Mesenchymal stem cell (in vitro differentiated cells and primary cell): ENCODE measurements around the gene SPG11.
A peak's percentile ranks its signal among the peaks of the same experiment; 100 is the strongest.

ENCODE experiments used
- DNase-seq: peaks from one replicate; pipeline ENCODE4 v3.0.0-alpha.2; 2013
- H2AFZ ChIP-seq: one replicate; pipeline ENCODE4 v1.6.1; 2013; ENCODE audit warnings: low read depth, mild to moderate bottlenecking, control low read depth, inconsistent platforms, low read length, moderate library complexity
- H2AK5ac ChIP-seq: 2 replicates; pipeline ENCODE4 v1.6.1; 2013; ENCODE audit warnings: low read length, moderate library complexity, mild to moderate bottlenecking, inconsistent platforms; ENCODE audit not compliant: severe bottlenecking
- H2BK120ac ChIP-seq: one replicate; pipeline ENCODE4 v1.6.1; 2013; ENCODE audit warnings: low read depth, mild to moderate bottlenecking, inconsistent platforms, low read length, moderate library complexity
- H2BK12ac ChIP-seq, 2 experiments: one replicate each; pipeline ENCODE4 v1.6.1; 2013; ENCODE audit warnings: inconsistent platforms in 2 of 2, low read length in 2 of 2, mild to moderate bottlenecking in 2 of 2, moderate library complexity in 2 of 2, control low read depth in 1 of 2
- H2BK15ac ChIP-seq: one replicate; pipeline ENCODE4 v1.6.1; 2013; ENCODE audit warnings: mild to moderate bottlenecking, low read depth, inconsistent platforms; ENCODE audit not compliant: poor library complexity, severe bottlenecking
- H2BK5ac ChIP-seq: 2 replicates; pipeline ENCODE4 v1.6.1; 2013; ENCODE audit warnings: low read depth, mild to moderate bottlenecking, low read length, control low read depth, inconsistent platforms; ENCODE audit not compliant: poor library complexity, severe bottlenecking
- H3K14ac ChIP-seq, 2 experiments: one replicate each; pipeline ENCODE4 v1.6.1; 2013; ENCODE audit warnings: inconsistent platforms in 2 of 2, low read length in 2 of 2, control low read depth in 1 of 2, mild to moderate bottlenecking in 1 of 2, moderate library complexity in 1 of 2
- H3K18ac ChIP-seq, 2 experiments: one replicate each; pipeline ENCODE4 v1.6.1; 2013; ENCODE audit warnings: inconsistent platforms in 2 of 2, low read length in 2 of 2, control low read depth in 1 of 2, low read depth in 1 of 2, mild to moderate bottlenecking in 1 of 2
- H3K23ac ChIP-seq, 2 experiments: one replicate each; pipeline ENCODE4 v1.6.1; 2013; ENCODE audit warnings: inconsistent platforms in 2 of 2, low read length in 2 of 2, mild to moderate bottlenecking in 2 of 2, moderate library complexity in 2 of 2, control low read depth in 1 of 2
- H3K27ac ChIP-seq: 2 replicates; pipeline ENCODE4 v1.5.1; 2013; ENCODE audit warnings: mild to moderate bottlenecking, moderate library complexity, low read length, control low read depth, inconsistent platforms; ENCODE audit not compliant: poor library complexity, severe bottlenecking
- H3K27me3 ChIP-seq, 2 experiments: 2 replicates each; pipeline versions ENCODE4 v1.6.1 to v1.7.0; 2013; ENCODE audit warnings: low read length in 2 of 2, mild to moderate bottlenecking in 2 of 2, moderate library complexity in 2 of 2, control low read depth in 1 of 2, inconsistent platforms in 1 of 2; ENCODE audit not compliant: control insufficient read depth in 1 of 2, insufficient read depth in 1 of 2
- H3K36me3 ChIP-seq, 2 experiments: 2 replicates each; pipeline versions ENCODE4 v1.6.1 to v1.7.0; 2013; ENCODE audit warnings: low read length in 2 of 2, control low read depth in 1 of 2, inconsistent platforms in 1 of 2, low read depth in 1 of 2, mild to moderate bottlenecking in 1 of 2; ENCODE audit not compliant: insufficient read depth in 2 of 2, control insufficient read depth in 1 of 2
- H3K4ac ChIP-seq, 2 experiments: one replicate each; pipeline ENCODE4 v1.6.1; 2013; ENCODE audit warnings: inconsistent platforms in 2 of 2, low read length in 2 of 2, mild to moderate bottlenecking in 2 of 2, moderate library complexity in 2 of 2, control low read depth in 1 of 2, low read depth in 1 of 2
- H3K4me1 ChIP-seq: 2 replicates; pipeline ENCODE4 v1.6.1; 2013; ENCODE audit warnings: low read depth, low read length, control low read depth; ENCODE audit not compliant: control insufficient read depth, insufficient read depth
- H3K4me2 ChIP-seq: 2 replicates; pipeline ENCODE4 v1.6.1; 2013; ENCODE audit warnings: low read length, mild to moderate bottlenecking, inconsistent platforms; ENCODE audit not compliant: poor library complexity, severe bottlenecking
- H3K4me3 ChIP-seq, 2 experiments: 2 replicates each; pipeline versions ENCODE4 v1.5.1 to v1.7.0; 2013; ENCODE audit warnings: low read length in 2 of 2, mild to moderate bottlenecking in 2 of 2, control low read depth in 1 of 2, low read depth in 1 of 2; ENCODE audit not compliant: insufficient read depth in 1 of 2
- H3K79me1 ChIP-seq: replicated peaks from 2 replicates; pipeline ENCODE4 v1.6.1; 2013; ENCODE audit warnings: mild to moderate bottlenecking, control low read depth, low read length, inconsistent platforms; ENCODE audit not compliant: poor library complexity, severe bottlenecking
- H3K9ac ChIP-seq: 2 replicates; pipeline ENCODE4 v1.7.0; 2013; ENCODE audit warnings: mild to moderate bottlenecking, low read length, moderate library complexity
- H3K9me3 ChIP-seq: 2 replicates; pipeline ENCODE4 v1.7.0; 2013; ENCODE audit warnings: mild to moderate bottlenecking, low read length; ENCODE audit not compliant: control insufficient read depth
- H4K8ac ChIP-seq: one replicate; pipeline ENCODE4 v1.6.1; 2013; ENCODE audit warnings: inconsistent platforms, mild to moderate bottlenecking, low read length, moderate library complexity
- H4K91ac ChIP-seq: one replicate; pipeline ENCODE4 v1.6.1; 2013; ENCODE audit warnings: mild to moderate bottlenecking, low read length, inconsistent platforms
- WGBS: methylation state at CpG from one replicate; pipeline ENCODE4 v1.1.7; 2013; ENCODE audit warnings: mixed read lengths; 5-methylcytosine and 5-hydroxymethylcytosine counted together

SPG11 gene

DNA sequence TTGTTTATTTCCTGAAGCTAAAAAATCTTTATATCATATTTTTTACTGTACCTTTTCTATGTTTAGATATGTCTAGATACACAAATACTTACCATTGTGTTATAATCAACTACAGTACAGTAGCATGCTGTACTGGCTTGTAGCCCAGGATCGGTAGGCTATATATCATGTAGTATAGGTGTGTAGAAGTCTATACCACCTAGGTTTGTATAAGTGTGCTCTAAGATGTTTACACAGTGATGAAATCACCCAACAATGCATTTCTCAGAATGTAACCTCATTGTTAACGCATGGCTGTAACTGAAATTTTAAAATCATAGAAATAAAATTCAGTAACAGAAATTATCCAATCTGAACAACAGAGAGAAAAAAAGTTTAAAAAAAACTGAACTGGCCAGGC lies 83.4 kb downstream of the SPG11 start:
- no peak overlapping the region for H3K18ac ChIP-seq
- no peak overlapping the region for H3K4me2 ChIP-seq
- no peak overlapping the region for H2AFZ ChIP-seq
- H3K4me1 ChIP-seq = no peaks in the 10 kb centered on the region
- H2BK5ac ChIP-seq = no peak overlapping the region
- H3K4ac ChIP-seq = no peak overlapping the region
- H3K9me3 ChIP-seq = no peaks in the 10 kb centered on the region
- no peak overlapping the region for H2BK12ac ChIP-seq
- peaks cover 22% of the 10 kb centered on the region for H3K79me1 ChIP-seq
- H4K8ac ChIP-seq = no peak overlapping the region
- no peak overlapping the region for H3K27ac ChIP-seq
- no peak overlapping the region for H3K14ac ChIP-seq
- no peak overlapping the region for H2BK120ac ChIP-seq
- no peaks in the 10 kb centered on the region for H3K27me3 ChIP-seq
- 100% methylated on average over 1 of the region's 2 CpGs for WGBS
- no peak overlapping the region for H3K23ac ChIP-seq
- DNase-seq = no peak
- H3K36me3 ChIP-seq = peaks cover 24 to 56% of the 10 kb centered on the region in 2 experiments
- H4K91ac ChIP-seq = no peak overlapping the region
- no peak overlapping the region for H2BK15ac ChIP-seq
- no peak overlapping the region for H2AK5ac ChIP-seq
- no peak overlapping the region for H3K9ac ChIP-seq
- H3K4me3 ChIP-seq = no peak overlapping the region

DNA sequence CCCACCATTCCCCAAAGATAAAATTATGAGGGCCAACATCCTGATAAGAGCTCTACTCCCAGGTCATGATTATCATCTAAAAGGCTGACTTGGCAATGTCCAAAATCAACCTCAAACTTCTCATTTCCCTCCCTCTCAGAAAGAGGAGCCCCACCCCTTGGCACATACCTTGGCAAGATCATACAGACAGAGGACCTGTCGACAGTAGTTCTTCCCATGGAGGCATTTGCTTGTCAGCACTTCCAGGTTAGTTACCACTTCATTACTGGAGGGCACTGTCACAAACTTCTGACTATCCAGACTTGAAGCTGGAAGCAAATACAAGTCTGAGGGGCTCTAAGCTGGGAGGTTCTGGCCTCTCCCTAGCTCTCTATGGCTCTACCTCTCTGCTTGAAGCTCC lies 88.7 kb downstream of the SPG11 start:
- no peak overlapping the region for H2BK5ac ChIP-seq
- H3K27ac ChIP-seq = no peak overlapping the region
- H3K23ac ChIP-seq = no peak overlapping the region
- H4K91ac ChIP-seq = no peak overlapping the region
- H2BK15ac ChIP-seq = no peak overlapping the region
- no peak overlapping the region for H3K4me3 ChIP-seq
- H3K9me3 ChIP-seq = no peaks in the 10 kb centered on the region
- H3K4me1 ChIP-seq = no peaks in the 10 kb centered on the region
- H3K36me3 ChIP-seq = peaks cover 36 to 55% of the 10 kb centered on the region in 2 experiments
- DNase-seq = no peak
- no peak overlapping the region for H4K8ac ChIP-seq
- WGBS = 94% methylated on average over 1 of the region's 1 CpG
- no peak overlapping the region for H3K4me2 ChIP-seq
- peaks cover 34% of the 10 kb centered on the region for H3K79me1 ChIP-seq
- no peak overlapping the region for H3K14ac ChIP-seq
- H3K27me3 ChIP-seq = no peaks in the 10 kb centered on the region
- no peak overlapping the region for H3K9ac ChIP-seq
- no peak overlapping the region for H2AK5ac ChIP-seq
- no peak overlapping the region for H3K4ac ChIP-seq
- no peak overlapping the region for H2BK12ac ChIP-seq
- no peak overlapping the region for H2AFZ ChIP-seq
- no peak overlapping the region for H2BK120ac ChIP-seq
- H3K18ac ChIP-seq = no peak overlapping the region

DNA sequence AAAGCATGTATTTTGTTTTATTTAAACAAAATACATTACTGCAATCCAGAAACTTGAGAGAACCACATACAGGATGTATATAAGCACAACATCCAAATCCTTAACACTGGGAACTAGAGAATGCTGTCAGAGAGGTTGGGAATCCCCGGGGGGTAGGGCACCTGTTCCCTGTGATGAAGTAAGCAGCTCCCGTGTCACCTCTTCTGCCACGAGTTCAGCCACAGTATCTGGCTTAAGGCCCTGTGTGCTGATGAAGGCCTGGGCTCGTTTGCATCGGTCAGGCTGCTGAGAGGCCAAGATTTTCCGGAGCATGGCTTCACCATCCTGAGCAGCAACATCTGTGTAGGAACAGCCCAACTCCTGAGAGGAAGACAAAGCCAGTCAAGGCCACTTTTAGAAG lies 90.1 kb downstream of the SPG11 start:
- Histone ChIP-seq H3K27ac (no peak overlapping the region), H3K27me3 (no peaks in the 10 kb centered on the region), H3K4ac (no peak overlapping the region), H3K14ac (no peak overlapping the region), H3K9me3 (no peaks in the 10 kb centered on the region), H3K36me3 (peaks cover 43 to 62% of the 10 kb centered on the region in 2 experiments), H3K9ac (no peak overlapping the region), H3K4me3 (no peak overlapping the region), H4K8ac (no peak overlapping the region), H2BK120ac (no peak overlapping the region), H3K18ac (no peak overlapping the region), H2BK5ac (no peak overlapping the region), H3K4me2 (no peak overlapping the region), H2BK12ac (no peak overlapping the region), H4K91ac (no peak overlapping the region), H3K23ac (no peak overlapping the region), H2BK15ac (no peak overlapping the region), H2AFZ (no peak overlapping the region), H3K4me1 (no peaks in the 10 kb centered on the region), H2AK5ac (no peak overlapping the region), H3K79me1 (peaks cover 34% of the 10 kb centered on the region)
- DNase-seq = no peak
- 91% methylated on average over 6 of the region's 6 CpGs for WGBS

DNA sequence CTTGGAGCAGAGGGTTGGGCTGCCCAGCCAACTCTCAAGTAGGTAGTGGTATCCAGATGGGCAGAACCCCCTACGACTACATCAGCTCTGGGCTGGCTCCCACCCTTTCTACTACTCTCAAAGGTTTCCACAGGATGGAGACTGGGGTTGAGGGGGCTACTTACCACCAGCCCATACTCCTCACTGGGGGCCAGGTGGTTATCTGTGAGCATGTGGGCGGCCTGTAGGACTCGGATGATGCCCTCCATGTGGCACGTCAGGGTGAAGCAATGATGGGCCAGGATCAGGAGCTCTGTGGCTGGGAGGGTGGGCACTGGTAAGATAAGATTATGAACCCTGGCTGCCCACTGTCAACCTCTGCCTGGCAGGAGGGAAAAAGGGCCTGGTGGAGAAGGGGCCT lies 93.1 kb downstream of the SPG11 start:
- H3K23ac ChIP-seq = peak overlapping the region in 1 of 2 experiments; percentile 48
- no peak overlapping the region for H3K4me2 ChIP-seq
- peaks cover 27% of the 10 kb centered on the region for H3K79me1 ChIP-seq
- 90% methylated on average over 4 of the region's 4 CpGs for WGBS
- no peak overlapping the region for H3K27ac ChIP-seq
- no peak overlapping the region for H2BK15ac ChIP-seq
- H3K18ac ChIP-seq = no peak overlapping the region
- H3K4me3 ChIP-seq = no peak overlapping the region
- H4K91ac ChIP-seq = no peak overlapping the region
- no peak for DNase-seq
- no peak overlapping the region for H3K4ac ChIP-seq
- no peak overlapping the region for H2AFZ ChIP-seq
- no peaks in the 10 kb centered on the region for H3K27me3 ChIP-seq
- peaks cover 56 to 87% of the 10 kb centered on the region in 2 experiments for H3K36me3 ChIP-seq
- H2BK120ac ChIP-seq = no peak overlapping the region
- H2BK12ac ChIP-seq = peak overlapping the region in 1 of 2 experiments; percentile 49
- H2BK5ac ChIP-seq = no peak overlapping the region
- H3K9me3 ChIP-seq = peaks cover 11% of the 10 kb centered on the region
- no peak overlapping the region for H3K14ac ChIP-seq
- peaks cover 2% of the 10 kb centered on the region for H3K4me1 ChIP-seq
- no peak overlapping the region for H4K8ac ChIP-seq
- no peak overlapping the region for H3K9ac ChIP-seq
- H2AK5ac ChIP-seq = no peak overlapping the region
